ENCODE measurements around the gene BCOR. TPM values are rescaled to one million over a fixed set of nuclear protein-coding genes. Genes with fewer than 3 reads are reported as not detected.

BCOR gene
- polyA plus RNA-seq, 4 donors = 58.3 to 62.7 (median 61.3) TPM

DNA sequence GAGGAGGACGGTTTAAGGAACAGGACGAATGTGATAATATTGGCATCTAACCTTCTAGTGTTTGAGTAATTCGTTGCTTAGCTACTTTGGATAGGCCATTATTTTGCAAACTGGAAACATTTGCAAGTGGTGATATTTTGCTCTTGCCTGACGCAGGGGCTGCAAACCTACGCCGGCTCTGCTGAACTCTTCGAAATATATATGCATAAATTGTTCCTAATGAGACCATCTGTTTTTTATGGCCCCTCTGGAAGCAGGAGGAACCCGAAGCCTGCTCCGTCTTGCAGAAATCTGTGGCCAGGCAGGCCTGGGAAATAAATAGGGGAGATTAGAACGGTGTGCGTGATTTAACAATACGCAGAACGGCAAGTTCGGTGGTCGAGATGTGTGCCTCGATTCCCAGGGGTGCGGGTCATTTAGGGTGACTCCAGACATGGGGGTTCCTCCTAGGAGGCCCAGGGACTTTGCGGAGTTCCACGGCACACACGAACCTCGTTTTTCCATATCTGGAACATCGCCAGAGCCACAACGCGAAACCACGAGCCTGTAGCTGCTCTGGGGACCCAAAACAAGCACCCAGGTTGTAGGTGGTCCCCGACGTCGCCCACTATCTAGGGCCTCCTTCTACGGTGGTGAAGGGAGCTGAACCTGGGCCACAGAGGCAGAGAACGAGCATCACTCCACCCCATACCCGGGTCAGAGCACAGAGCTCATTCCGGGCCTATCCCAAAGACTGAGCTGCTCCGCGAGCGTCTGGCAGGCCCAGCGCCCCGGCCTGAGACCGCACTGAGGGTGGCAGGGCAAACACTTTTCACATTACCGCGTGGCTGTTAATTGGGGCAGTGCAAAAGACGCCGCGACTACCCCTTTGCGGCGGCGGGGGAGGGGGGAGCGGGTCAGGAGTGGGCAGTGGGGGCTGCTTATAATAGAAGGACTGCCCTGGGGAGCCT, 89.7 kb downstream of the BCOR start:
- no peak for DNase-seq (ENCODE audit: low read depth in 4 of 4, low spot score in 3 of 4)

- no peak for DNase-seq (ENCODE audit: low read depth in 4 of 4, low spot score in 3 of 4)
Observed at GRCh38 chrX:40007131-40007755, 90.5 kb downstream of the BCOR start.

DNA sequence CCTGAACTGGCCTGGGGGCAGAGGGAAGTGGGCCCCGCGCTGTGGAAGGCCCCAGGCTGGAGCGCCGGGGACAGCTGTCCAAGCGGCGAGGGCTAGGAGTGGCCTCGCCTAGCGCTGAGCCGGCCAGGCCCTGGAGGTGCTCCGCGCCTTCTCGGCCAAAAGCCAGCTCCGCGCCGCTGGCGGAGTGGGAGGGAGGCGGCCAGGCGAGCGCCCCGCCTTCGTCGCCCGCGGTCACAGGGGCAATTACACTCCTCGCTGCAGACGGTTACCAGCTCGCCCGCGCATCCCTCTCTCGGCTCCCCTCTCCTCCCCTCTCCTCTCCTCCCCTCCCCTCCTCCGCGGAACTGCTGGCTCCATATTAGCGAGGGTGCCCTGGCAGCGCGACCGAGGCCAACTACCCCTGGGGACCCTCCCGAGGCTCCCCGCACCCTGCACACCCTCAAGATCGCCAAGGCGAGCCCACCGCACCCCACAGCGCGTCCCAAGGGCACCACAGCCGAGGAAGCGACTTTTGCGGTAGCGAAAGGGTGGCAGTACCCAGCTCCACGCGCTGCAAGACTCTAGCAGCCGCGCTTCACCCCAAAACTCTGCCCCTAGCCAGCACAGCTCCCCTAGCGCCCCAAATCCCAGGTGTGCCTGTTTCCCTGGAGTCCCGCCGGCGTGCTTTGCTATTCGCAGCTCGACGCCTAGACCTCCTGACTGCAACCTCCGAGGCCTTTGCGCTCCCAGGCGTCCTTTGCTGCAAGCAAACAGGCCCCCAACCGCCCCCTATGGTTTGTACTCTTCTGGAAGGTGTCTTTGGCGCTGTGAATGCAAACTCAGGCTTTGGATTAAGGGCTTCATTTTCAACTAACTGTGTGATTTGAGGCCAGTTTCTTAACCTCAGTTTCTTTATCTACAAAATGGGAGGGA, 91.4 kb downstream of the BCOR start:
- DNase-seq (ENCODE audit: low read depth in 4 of 4, low spot score in 3 of 4) = no peak

- no peak for DNase-seq (ENCODE audit: low read depth in 4 of 4, low spot score in 3 of 4)
Observed at GRCh38 chrX:40005292-40006011, 92.3 kb downstream of the BCOR start.

DNA sequence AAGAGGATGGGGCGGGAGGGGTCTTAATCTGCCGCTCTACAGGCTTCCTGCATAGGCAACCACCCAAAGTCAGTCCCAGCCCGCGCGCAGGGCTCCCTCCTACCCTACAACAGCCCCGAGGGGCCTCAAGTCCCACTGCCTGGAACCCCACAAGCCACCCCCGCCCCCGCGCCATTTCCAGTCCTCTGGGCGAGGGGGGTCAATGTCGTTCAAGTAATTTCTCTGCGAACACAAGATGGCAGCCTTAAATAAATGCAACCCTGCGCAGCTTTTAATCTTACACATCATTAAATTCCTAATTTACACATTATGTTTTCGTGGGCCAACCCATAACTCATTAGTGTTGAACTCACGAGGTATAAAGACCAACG, 92.9 kb downstream of the BCOR start:
- DNase-seq (ENCODE audit: low read depth in 4 of 4, low spot score in 3 of 4) = no peak

- DNase-seq (ENCODE audit: low read depth in 4 of 4, low spot score in 3 of 4) = no peak
Observed at GRCh38 chrX:40004246-40004535, 93.6 kb downstream of the BCOR start.

DNA sequence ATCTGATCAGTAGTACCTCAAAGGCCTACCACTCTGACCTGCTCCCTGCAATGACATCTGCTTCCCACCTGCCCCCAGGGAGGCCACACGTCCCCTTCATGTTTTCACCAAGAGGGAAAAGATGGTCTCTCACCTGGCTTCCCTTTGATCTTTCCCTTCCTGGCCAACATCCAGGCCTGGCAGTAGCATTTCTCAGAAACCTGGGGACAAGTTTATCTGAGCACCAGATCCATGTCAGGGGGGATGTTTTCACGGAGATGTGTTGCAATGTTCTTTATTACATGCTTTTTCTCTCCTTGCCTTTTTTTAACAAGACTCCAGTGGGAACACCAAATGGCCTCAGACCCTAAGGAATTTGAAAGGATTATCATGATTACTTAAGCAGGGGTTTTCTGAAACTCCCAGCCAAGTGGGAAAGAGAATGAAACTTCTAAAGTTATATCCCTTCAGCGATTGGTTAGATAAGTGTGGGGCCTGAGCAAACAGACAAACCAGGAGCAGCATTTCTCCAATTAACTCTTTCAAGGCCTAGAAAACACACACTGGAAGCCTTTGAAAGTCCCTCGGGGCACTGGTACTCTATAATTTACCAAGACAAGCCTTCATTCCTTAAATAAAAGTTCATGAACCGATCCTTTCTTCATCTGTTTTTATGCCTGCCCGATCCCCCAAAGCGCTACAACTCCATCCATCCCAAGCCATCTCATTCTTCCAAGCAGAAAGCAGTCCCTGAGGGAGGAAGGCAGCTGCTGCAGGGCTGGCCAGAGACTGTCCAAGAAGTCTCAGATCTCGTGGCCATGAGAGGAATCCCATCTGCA, 94.1 kb downstream of the BCOR start:
- no peak for DNase-seq (ENCODE audit: low read depth in 4 of 4, low spot score in 3 of 4)

- DNase-seq (ENCODE audit: low read depth in 4 of 4, low spot score in 3 of 4) = no peak
Observed at GRCh38 chrX:40003071-40003427, 94.7 kb downstream of the BCOR start.

Data from right renal pelvis (tissue), 4 donors.